Mesenchymal stem cell (in vitro differentiated cells and primary cell): Measurements from ENCODE around the gene SCO1.

ENCODE experiments used
- DNase-seq: peaks from one replicate; pipeline ENCODE4 v3.0.0-alpha.2; 2013
- H2AFZ ChIP-seq: one replicate; pipeline ENCODE4 v1.6.1; 2013; ENCODE audit warnings: low read depth, mild to moderate bottlenecking, control low read depth, inconsistent platforms, low read length, moderate library complexity
- H2AK5ac ChIP-seq: 2 replicates; pipeline ENCODE4 v1.6.1; 2013; ENCODE audit warnings: low read length, moderate library complexity, mild to moderate bottlenecking, inconsistent platforms; ENCODE audit not compliant: severe bottlenecking
- H2BK120ac ChIP-seq: one replicate; pipeline ENCODE4 v1.6.1; 2013; ENCODE audit warnings: low read depth, mild to moderate bottlenecking, inconsistent platforms, low read length, moderate library complexity
- H2BK12ac ChIP-seq, 2 experiments: one replicate each; pipeline ENCODE4 v1.6.1; 2013; ENCODE audit warnings: inconsistent platforms in 2 of 2, low read length in 2 of 2, mild to moderate bottlenecking in 2 of 2, moderate library complexity in 2 of 2, control low read depth in 1 of 2
- H2BK15ac ChIP-seq: one replicate; pipeline ENCODE4 v1.6.1; 2013; ENCODE audit warnings: mild to moderate bottlenecking, low read depth, inconsistent platforms; ENCODE audit not compliant: poor library complexity, severe bottlenecking
- H2BK5ac ChIP-seq: 2 replicates; pipeline ENCODE4 v1.6.1; 2013; ENCODE audit warnings: low read depth, mild to moderate bottlenecking, low read length, control low read depth, inconsistent platforms; ENCODE audit not compliant: poor library complexity, severe bottlenecking
- H3K14ac ChIP-seq, 2 experiments: one replicate each; pipeline ENCODE4 v1.6.1; 2013; ENCODE audit warnings: inconsistent platforms in 2 of 2, low read length in 2 of 2, control low read depth in 1 of 2, mild to moderate bottlenecking in 1 of 2, moderate library complexity in 1 of 2
- H3K18ac ChIP-seq, 2 experiments: one replicate each; pipeline ENCODE4 v1.6.1; 2013; ENCODE audit warnings: inconsistent platforms in 2 of 2, low read length in 2 of 2, control low read depth in 1 of 2, low read depth in 1 of 2, mild to moderate bottlenecking in 1 of 2
- H3K23ac ChIP-seq, 2 experiments: one replicate each; pipeline ENCODE4 v1.6.1; 2013; ENCODE audit warnings: inconsistent platforms in 2 of 2, low read length in 2 of 2, mild to moderate bottlenecking in 2 of 2, moderate library complexity in 2 of 2, control low read depth in 1 of 2
- H3K27ac ChIP-seq: 2 replicates; pipeline ENCODE4 v1.5.1; 2013; ENCODE audit warnings: mild to moderate bottlenecking, moderate library complexity, low read length, control low read depth, inconsistent platforms; ENCODE audit not compliant: poor library complexity, severe bottlenecking
- H3K27me3 ChIP-seq, 2 experiments: 2 replicates each; pipeline versions ENCODE4 v1.6.1 to v1.7.0; 2013; ENCODE audit warnings: low read length in 2 of 2, mild to moderate bottlenecking in 2 of 2, moderate library complexity in 2 of 2, control low read depth in 1 of 2, inconsistent platforms in 1 of 2; ENCODE audit not compliant: control insufficient read depth in 1 of 2, insufficient read depth in 1 of 2
- H3K36me3 ChIP-seq, 2 experiments: 2 replicates each; pipeline versions ENCODE4 v1.6.1 to v1.7.0; 2013; ENCODE audit warnings: low read length in 2 of 2, control low read depth in 1 of 2, inconsistent platforms in 1 of 2, low read depth in 1 of 2, mild to moderate bottlenecking in 1 of 2; ENCODE audit not compliant: insufficient read depth in 2 of 2, control insufficient read depth in 1 of 2
- H3K4ac ChIP-seq, 2 experiments: one replicate each; pipeline ENCODE4 v1.6.1; 2013; ENCODE audit warnings: inconsistent platforms in 2 of 2, low read length in 2 of 2, mild to moderate bottlenecking in 2 of 2, moderate library complexity in 2 of 2, control low read depth in 1 of 2, low read depth in 1 of 2
- H3K4me1 ChIP-seq: 2 replicates; pipeline ENCODE4 v1.6.1; 2013; ENCODE audit warnings: low read depth, low read length, control low read depth; ENCODE audit not compliant: control insufficient read depth, insufficient read depth
- H3K4me2 ChIP-seq: 2 replicates; pipeline ENCODE4 v1.6.1; 2013; ENCODE audit warnings: low read length, mild to moderate bottlenecking, inconsistent platforms; ENCODE audit not compliant: poor library complexity, severe bottlenecking
- H3K4me3 ChIP-seq, 2 experiments: 2 replicates each; pipeline versions ENCODE4 v1.5.1 to v1.7.0; 2013; ENCODE audit warnings: low read length in 2 of 2, mild to moderate bottlenecking in 2 of 2, control low read depth in 1 of 2, low read depth in 1 of 2; ENCODE audit not compliant: insufficient read depth in 1 of 2
- H3K79me1 ChIP-seq: replicated peaks from 2 replicates; pipeline ENCODE4 v1.6.1; 2013; ENCODE audit warnings: mild to moderate bottlenecking, control low read depth, low read length, inconsistent platforms; ENCODE audit not compliant: poor library complexity, severe bottlenecking
- H3K9ac ChIP-seq: 2 replicates; pipeline ENCODE4 v1.7.0; 2013; ENCODE audit warnings: mild to moderate bottlenecking, low read length, moderate library complexity
- H3K9me3 ChIP-seq: 2 replicates; pipeline ENCODE4 v1.7.0; 2013; ENCODE audit warnings: mild to moderate bottlenecking, low read length; ENCODE audit not compliant: control insufficient read depth
- H4K8ac ChIP-seq: one replicate; pipeline ENCODE4 v1.6.1; 2013; ENCODE audit warnings: inconsistent platforms, mild to moderate bottlenecking, low read length, moderate library complexity
- H4K91ac ChIP-seq: one replicate; pipeline ENCODE4 v1.6.1; 2013; ENCODE audit warnings: mild to moderate bottlenecking, low read length, inconsistent platforms
- WGBS: methylation state at CpG from one replicate; pipeline ENCODE4 v1.1.7; 2013; ENCODE audit warnings: mixed read lengths; 5-methylcytosine and 5-hydroxymethylcytosine counted together

Gene SCO1

DNA sequence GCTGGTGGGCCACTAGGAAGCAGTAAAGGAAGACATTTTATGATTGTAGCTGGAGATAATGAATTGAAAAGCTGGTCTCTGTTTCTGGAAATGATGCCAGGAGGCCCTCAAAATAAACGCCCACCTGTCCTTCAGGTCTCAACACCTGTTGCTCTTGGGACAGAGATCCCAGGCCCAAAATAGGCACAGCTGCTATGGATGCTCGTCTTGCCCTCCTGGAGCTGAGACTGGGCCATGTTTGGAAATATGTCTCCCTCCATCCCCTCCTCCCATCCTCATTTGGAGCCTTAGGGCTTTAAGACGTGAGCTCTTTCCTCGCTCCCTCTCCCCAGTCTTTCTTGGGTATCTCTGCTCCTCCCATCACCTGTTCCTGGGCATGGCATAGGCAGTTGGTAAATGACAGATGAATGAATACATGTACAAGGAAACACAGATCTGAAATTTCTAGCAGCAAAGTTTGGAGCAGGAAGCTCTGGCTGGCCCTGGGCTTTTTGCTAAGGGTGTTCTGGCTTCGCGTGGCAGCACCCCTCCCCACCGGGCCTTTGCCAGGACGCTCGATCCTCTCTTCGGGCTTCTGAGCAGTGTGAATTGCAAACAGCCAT, 73.5 kb downstream of the SCO1 start:
- H2BK12ac ChIP-seq = no peak overlapping the region
- no peak overlapping the region for H3K4me3 ChIP-seq
- H3K4ac ChIP-seq = no peak overlapping the region
- H2BK120ac ChIP-seq = no peak overlapping the region
- H2AFZ ChIP-seq = no peak overlapping the region
- no peak overlapping the region for H3K9ac ChIP-seq
- peaks cover 0 to 6% of the 10 kb centered on the region in 2 experiments for H3K27me3 ChIP-seq
- no peak overlapping the region for H3K4me2 ChIP-seq
- H3K36me3 ChIP-seq = no peaks in the 10 kb centered on the region
- no peak overlapping the region for H3K27ac ChIP-seq
- DNase-seq = no peak
- H3K9me3 ChIP-seq = no peaks in the 10 kb centered on the region
- WGBS = 89% methylated on average over 8 of the region's 10 CpGs
- H2BK5ac ChIP-seq = no peak overlapping the region
- no peak overlapping the region for H3K23ac ChIP-seq
- no peak overlapping the region for H3K14ac ChIP-seq
- H3K79me1 ChIP-seq = no peaks in the 10 kb centered on the region
- H2AK5ac ChIP-seq = no peak overlapping the region
- H4K8ac ChIP-seq = no peak overlapping the region
- no peak overlapping the region for H3K18ac ChIP-seq
- no peak overlapping the region for H2BK15ac ChIP-seq
- no peak overlapping the region for H4K91ac ChIP-seq
- H3K4me1 ChIP-seq = no peaks in the 10 kb centered on the region

GRCh38 chr17:10622617-10623485, 74.5 kb downstream of the SCO1 start:
- H3K9me3 ChIP-seq = no peaks in the 10 kb centered on the region
- no peak overlapping the region for H3K4me2 ChIP-seq
- no peaks in the 10 kb centered on the region for H3K79me1 ChIP-seq
- no peak overlapping the region for H2BK120ac ChIP-seq
- peak overlapping the region in 1 of 2 experiments; percentile 39 for H3K14ac ChIP-seq
- H3K36me3 ChIP-seq = no peaks in the 10 kb centered on the region
- 80% methylated on average over 13 of the region's 14 CpGs for WGBS
- H3K4me3 ChIP-seq = no peak overlapping the region
- peaks cover 0 to 6% of the 10 kb centered on the region in 2 experiments for H3K27me3 ChIP-seq
- H3K4me1 ChIP-seq = peaks cover 2% of the 10 kb centered on the region
- no peak overlapping the region for H2BK15ac ChIP-seq
- no peak overlapping the region for H3K4ac ChIP-seq
- no peak overlapping the region for H3K9ac ChIP-seq
- no peak overlapping the region for H3K23ac ChIP-seq
- no peak overlapping the region for H2BK5ac ChIP-seq
- H4K8ac ChIP-seq = no peak overlapping the region
- H3K18ac ChIP-seq = no peak overlapping the region
- no peak overlapping the region for H3K27ac ChIP-seq
- H2AK5ac ChIP-seq = no peak overlapping the region
- no peak overlapping the region for H2BK12ac ChIP-seq
- no peak for DNase-seq
- peak overlapping the region; percentile 31 for H2AFZ ChIP-seq
- no peak overlapping the region for H4K91ac ChIP-seq
